H9 (cell line): Measurements from ENCODE around the gene IGIP. TPM values are rescaled to one million over a fixed set of nuclear protein-coding genes. Genes with fewer than 3 reads are reported as not detected.
A peak's percentile ranks its signal among the peaks of the same experiment; 100 is the strongest.

Experiments used
- DNase-seq: peaks from one replicate; pipeline ENCODE4 v3.0.0-alpha.2; 2017
- H2AFZ ChIP-seq: one replicate; pipeline ENCODE4 v1.6.1; 2013; ENCODE audit warnings: mild to moderate bottlenecking, low read length, control low read depth, moderate library complexity
- H2AK5ac ChIP-seq: 2 replicates; pipeline ENCODE4 v1.6.1; 2013; ENCODE audit warnings: low read length, control low read depth, mixed read lengths; ENCODE audit not compliant: insufficient read length
- H2BK120ac ChIP-seq: one replicate; pipeline ENCODE4 v1.6.1; 2013; ENCODE audit warnings: low read depth, mild to moderate bottlenecking, low read length, control low read depth, inconsistent platforms; ENCODE audit not compliant: poor library complexity, severe bottlenecking
- H2BK12ac ChIP-seq: 2 replicates; pipeline ENCODE4 v1.6.1; 2013; ENCODE audit warnings: low read length, control low read depth, mixed read lengths, low read depth; ENCODE audit not compliant: insufficient read length
- H2BK15ac ChIP-seq: 2 replicates; pipeline ENCODE4 v1.6.1; 2013; ENCODE audit warnings: low read depth, low read length, control low read depth
- H2BK20ac ChIP-seq: one replicate; pipeline ENCODE4 v1.6.1; 2013; ENCODE audit warnings: low read depth, mild to moderate bottlenecking, low read length, control low read depth, inconsistent platforms; ENCODE audit not compliant: poor library complexity, severe bottlenecking
- H2BK5ac ChIP-seq: 2 replicates; pipeline ENCODE4 v1.6.1; 2013; ENCODE audit warnings: low read length, control low read depth, mixed read lengths; ENCODE audit not compliant: insufficient read length
- H3K14ac ChIP-seq: 2 replicates; pipeline ENCODE4 v1.6.1; 2013; ENCODE audit warnings: low read length, control low read depth; ENCODE audit not compliant: insufficient read depth
- H3K18ac ChIP-seq: 2 replicates; pipeline ENCODE4 v1.6.1; 2013; ENCODE audit warnings: low read depth, mild to moderate bottlenecking, mixed read lengths, low read length, control low read depth; ENCODE audit not compliant: insufficient read length
- H3K23ac ChIP-seq: 2 replicates; pipeline ENCODE4 v1.6.1; 2013; ENCODE audit warnings: low read length, control low read depth, mixed read lengths, low read depth; ENCODE audit not compliant: insufficient read length
- H3K23me2 ChIP-seq: 2 replicates; pipeline ENCODE4 v1.6.1; 2013; ENCODE audit warnings: low read depth, mild to moderate bottlenecking, mixed read lengths, low read length, control low read depth; ENCODE audit not compliant: insufficient read length, poor library complexity, severe bottlenecking
- H3K27ac ChIP-seq: 2 replicates; pipeline ENCODE4 v1.5.1; 2013; ENCODE audit warnings: low read length, control low read depth, mixed read lengths, low read depth; ENCODE audit not compliant: insufficient read length
- H3K27me3 ChIP-seq: 2 replicates; pipeline ENCODE4 v1.6.1; 2013; ENCODE audit warnings: low read length, control low read depth, inconsistent platforms; ENCODE audit not compliant: insufficient read depth
- H3K4ac ChIP-seq: 2 replicates; pipeline ENCODE4 v1.6.1; 2013; ENCODE audit warnings: low read depth, mild to moderate bottlenecking, control low read depth, inconsistent platforms, low read length, moderate library complexity
- H3K4me1 ChIP-seq: 2 replicates; pipeline ENCODE4 v1.6.1; 2013; ENCODE audit warnings: low read length, control low read depth, inconsistent platforms; ENCODE audit not compliant: insufficient read depth
- H3K4me2 ChIP-seq: 2 replicates; pipeline ENCODE4 v1.6.1; 2013; ENCODE audit warnings: low read length, control low read depth, mixed read lengths; ENCODE audit not compliant: insufficient read length, insufficient read depth
- H3K56ac ChIP-seq: 2 replicates; pipeline ENCODE4 v1.6.1; 2013; ENCODE audit warnings: low read depth, mild to moderate bottlenecking, mixed read lengths, low read length, control low read depth; ENCODE audit not compliant: insufficient read length
- H3K79me1 ChIP-seq: 2 replicates; pipeline ENCODE4 v1.6.1; 2013; ENCODE audit warnings: low read depth, mild to moderate bottlenecking, moderate library complexity, low read length, control low read depth, inconsistent platforms; ENCODE audit not compliant: insufficient read depth, poor library complexity, severe bottlenecking
- H3K79me2 ChIP-seq: 2 replicates; pipeline ENCODE4 v1.6.1; 2013; ENCODE audit warnings: low read length, control low read depth, inconsistent platforms; ENCODE audit not compliant: insufficient read depth
- H3K9ac ChIP-seq: 2 replicates; pipeline ENCODE4 v1.6.1; 2013; ENCODE audit warnings: low read length, control low read depth, mixed read lengths; ENCODE audit not compliant: insufficient read length; ENCODE audit errors: extremely low read depth
- H3K9me3 ChIP-seq: one replicate; pipeline ENCODE4 v1.6.1; 2013; ENCODE audit warnings: low read depth, low read length, inconsistent platforms; ENCODE audit not compliant: control insufficient read depth
- H3T11ph ChIP-seq: one replicate; pipeline ENCODE4 v1.6.1; 2013; ENCODE audit warnings: mild to moderate bottlenecking, low read length, control low read depth, inconsistent platforms
- H4K20me1 ChIP-seq: one replicate; pipeline ENCODE4 v1.6.1; 2013; ENCODE audit not compliant: control insufficient read depth, insufficient read length, insufficient read depth
- H4K5ac ChIP-seq: 2 replicates; pipeline ENCODE4 v1.6.1; 2013; ENCODE audit warnings: low read depth, mild to moderate bottlenecking, mixed read lengths, low read length, control low read depth; ENCODE audit not compliant: insufficient read length
- H4K8ac ChIP-seq: replicated peaks from 2 replicates; pipeline ENCODE4 v1.6.1; 2013; ENCODE audit warnings: low read length, control low read depth, mixed read lengths, low read depth; ENCODE audit not compliant: insufficient read length
- H4K91ac ChIP-seq: 2 replicates; pipeline ENCODE4 v1.6.1; 2013; ENCODE audit warnings: low read depth, mild to moderate bottlenecking, moderate library complexity, mixed read lengths, low read length, control low read depth; ENCODE audit not compliant: insufficient read length
- H3K27ac Mint-ChIP-seq, 3 experiments: 2 replicates in 2 of 3; 3 replicates in 1 of 3; pipeline ENCODE4 v1.8.0; 2020 to 2021; ENCODE audit warnings: mixed read lengths in 3 of 3, mild to moderate bottlenecking in 1 of 3, moderate library complexity in 1 of 3
- H3K27me3 Mint-ChIP-seq: 2 replicates; pipeline ENCODE4 v1.8.0; 2021; ENCODE audit warnings: low read depth, mild to moderate bottlenecking, moderate library complexity, mixed read lengths
- H3K36me3 Mint-ChIP-seq, 3 experiments: 2 replicates in 2 of 3; 3 replicates in 1 of 3; pipeline ENCODE4 v1.8.0; 2020 to 2021; ENCODE audit warnings: low read depth in 3 of 3, mixed read lengths in 3 of 3; ENCODE audit not compliant: insufficient read depth in 1 of 3
- H3K4me1 Mint-ChIP-seq, 2 experiments: 2 replicates each; pipeline ENCODE4 v1.8.0; 2020; ENCODE audit warnings: mixed read lengths in 2 of 2
- H3K4me3 Mint-ChIP-seq, 2 experiments: 2 replicates in 1 of 2; 3 replicates in 1 of 2; pipeline ENCODE4 v1.8.0; 2020 to 2021; ENCODE audit warnings: mild to moderate bottlenecking in 2 of 2, mixed read lengths in 2 of 2, moderate library complexity in 1 of 2
- H3K9me3 Mint-ChIP-seq, 2 experiments: 2 replicates in 1 of 2; 3 replicates in 1 of 2; pipeline ENCODE4 v1.8.0; 2020; ENCODE audit warnings: mild to moderate bottlenecking in 2 of 2, mixed read lengths in 2 of 2, moderate library complexity in 1 of 2
- CTCF ChIP-seq: fragments of 200-600 bp; sonication (generic); conservative IDR thresholded peaks from 3 replicates; pipeline ENCODE4 v1.8.0; 2021; ENCODE audit warnings: antibody characterized with exemption, mild to moderate bottlenecking
- WGBS: extraction: QIAGEN DNeasy Blood & Tissue Kit; methylation state at CpG from one replicate; pipeline ENCODE4 v1.1.7; 2013; ENCODE audit warnings: missing lambda C conversion rate, low lambda C conversion rate, mixed read lengths; ENCODE audit not compliant: insufficient read length; ENCODE audit errors: extremely low coverage; 5-methylcytosine and 5-hydroxymethylcytosine counted together
- total RNA-seq: library from RNA; stranded (reverse); gene quantifications from 2 replicates; pipeline ENCODE4 v1.2.1, GENCODE V29; 2021

The IGIP gene
- total RNA-seq, 1 experiment from 2014 or later, result 0.52 TPM

- H2BK12ac ChIP-seq, result no peak overlapping the region
- no peak overlapping the region for H3K4ac ChIP-seq
- no peak overlapping the region for H2BK20ac ChIP-seq
- no peak overlapping the region for H3K56ac ChIP-seq
- H3K9me3 ChIP-seq, result no peaks in the 10 kb centered on the region
- no peak overlapping the region for H3K23ac ChIP-seq
- H2BK5ac ChIP-seq, result no peak overlapping the region
- peak; percentile 40; the same call in 2 of the 3 replicates for TF ChIP-seq CTCF
- H3K79me2 ChIP-seq, result no peaks in the 10 kb centered on the region
- no peak overlapping the region for H2AFZ ChIP-seq
- no peaks in the 10 kb centered on the region for H4K20me1 ChIP-seq
- H4K5ac ChIP-seq, result no peak overlapping the region
- no peak overlapping the region for H3K27ac ChIP-seq
- DNase-seq, result no peak
- no peak overlapping the region for H3K18ac ChIP-seq
- H3K4me2 ChIP-seq, result no peak overlapping the region
- peaks cover 4 to 6% of the 10 kb centered on the region in 2 experiments for H3K4me1 Mint-ChIP-seq
- no peak overlapping the region for H4K91ac ChIP-seq
- no peaks in the 10 kb centered on the region for H3K27me3 ChIP-seq
- no peak overlapping the region for H2BK120ac ChIP-seq
- no peak overlapping the region for H3T11ph ChIP-seq
- H3K9me3 Mint-ChIP-seq, result no peaks in the 10 kb centered on the region
- H2BK15ac ChIP-seq, result no peak overlapping the region
- no peaks in the 10 kb centered on the region for H3K36me3 Mint-ChIP-seq
- H2AK5ac ChIP-seq, result no peak overlapping the region
- H3K27ac Mint-ChIP-seq, result no peak overlapping the region
- H4K8ac ChIP-seq, result no peak overlapping the region
- no peak overlapping the region for H3K14ac ChIP-seq
- H3K27me3 Mint-ChIP-seq, result peaks cover 17% of the 10 kb centered on the region
- no peak overlapping the region for H3K9ac ChIP-seq
- H3K23me2 ChIP-seq, result no peaks in the 10 kb centered on the region
- H3K4me3 Mint-ChIP-seq, result no peak overlapping the region
- no peaks in the 10 kb centered on the region; the same call in 1 of the 2 replicates for H3K4me1 ChIP-seq
- WGBS, result no CpG with 5 or more reads among the region's 1 CpG
- no peaks in the 10 kb centered on the region for H3K79me1 ChIP-seq
These were observed 43.7 kb downstream of the IGIP start for GRCh38 chr5:140169410-140169809.
